Naive thymus-derived CD8-positive, alpha-beta T cell (primary cell): ENCODE measurements around the gene HYDIN. TPM values are rescaled to one million over a fixed set of nuclear protein-coding genes. Genes with fewer than 3 reads are reported as not detected.
"Not testable (repeated sequence)": the region's sequence is repeated elsewhere in the genome, so short reads cannot be mapped to it uniquely, and the experiment has no call there.

Source experiments
- ATAC-seq, 2 donors: fragments of 150-1000 bp; cut with Tn5 transposase in 1 of 2; sonication (Bioruptor Pico), chemical (Tn5 transposase) in 1 of 2; 1 replicate in 1 of 2; 2 replicates in 1 of 2; pipeline ENCODE4 v1.10.0; 2021; ENCODE audit warnings: mild to moderate bottlenecking in 2 of 2, moderate library complexity in 2 of 2
- POLR2A ChIA-PET: fragments of 350-600 bp; sonication (Branson Sonifier 250); formaldehyde crosslinking; loops from one replicate; lab custom pipeline; 2021; ENCODE audit warnings: antibody characterized with exemption; lab: Charles Lee
- DNase-seq, 10 donors: peaks; one replicate each; pipeline versions ENCODE4 v3.0.0 to v3.0.0-alpha.2; 2020 to 2022
- H3K27ac Mint-ChIP-seq, 10 donors: one replicate each; pipeline ENCODE4 v1.8.0; 2020 to 2022; ENCODE audit warnings: mild to moderate bottlenecking in 10 of 10, mixed read lengths in 10 of 10, moderate library complexity in 4 of 10, inconsistent platforms in 1 of 10
- H3K27me3 Mint-ChIP-seq, 5 donors: one replicate each; pipeline ENCODE4 v1.8.0; 2021 to 2022; ENCODE audit warnings: mixed read lengths in 5 of 5
- H3K36me3 Mint-ChIP-seq, 3 donors: one replicate each; pipeline ENCODE4 v1.8.0; 2020 to 2022; ENCODE audit warnings: mixed read lengths in 3 of 3, mild to moderate bottlenecking in 2 of 3, inconsistent platforms in 1 of 3
- H3K4me1 Mint-ChIP-seq, 4 donors: one replicate each; pipeline ENCODE4 v1.8.0; 2021 to 2022; ENCODE audit warnings: mixed read lengths in 4 of 4
- H3K4me3 Mint-ChIP-seq, 10 donors: one replicate each; pipeline ENCODE4 v1.8.0; 2020 to 2022; ENCODE audit warnings: mild to moderate bottlenecking in 10 of 10, mixed read lengths in 10 of 10, moderate library complexity in 6 of 10, inconsistent platforms in 1 of 10
- H3K9me3 Mint-ChIP-seq, 9 donors: one replicate each; pipeline ENCODE4 v1.8.0; 2020 to 2022; ENCODE audit warnings: mixed read lengths in 9 of 9, mild to moderate bottlenecking in 3 of 9, inconsistent platforms in 1 of 9, moderate library complexity in 1 of 9
- polyA plus RNA-seq, 3 donors: library from polyadenylated mRNA; unstranded; fragments of 300-500 nt; fragmentation: Illumina TruSeq; gene quantifications; one replicate each; pipeline ENCODE4 v1.2.3, GENCODE V29; 2021
- total RNA-seq, 8 experiments: library from RNA in 2 of 8; stranded (reverse) in 2 of 8; gene quantifications; one replicate each; pipeline ENCODE4 v1.2.3 and lab custom pipeline; 2021 to 2026

HYDIN gene
- total and polyA plus RNA-seq, 5 experiments from 2014 or later: not detected

- H3K36me3 Mint-ChIP-seq, H3K4me3 Mint-ChIP-seq, POLR2A ChIA-PET, DNase-seq, H3K9me3 Mint-ChIP-seq, H3K27me3 Mint-ChIP-seq, H3K4me1 Mint-ChIP-seq, H3K27ac Mint-ChIP-seq, ATAC-seq: not testable (repeated sequence)
Observed at GRCh38 chr16:70818088-70818487, 412.4 kb downstream of the HYDIN start.

GRCh38 chr16:70809392-70810060 lies 421.0 kb downstream of the HYDIN start:
- POLR2A ChIA-PET: no interaction called here
- Mint-ChIP-seq H3K4me1 (no peaks in the 10 kb centered on the region), H3K9me3 (peaks cover 0 to 1% (median 0%) of the 10 kb centered on the region in 9 donors), H3K27ac (no peak overlapping the region), H3K36me3 (no peaks in the 10 kb centered on the region), H3K4me3 (no peak overlapping the region), H3K27me3 (peaks cover 9 to 32% (median 19%) of the 10 kb centered on the region in 5 donors)
- ATAC-seq (peak in 1 of 2 donors; percentile 22), DNase-seq (no peak)

GRCh38 chr16:70808371-70808770 lies 422.2 kb downstream of the HYDIN start:
- DNase-seq (no peak), ATAC-seq (no peak)
- no peak overlapping the region for H3K27ac Mint-ChIP-seq
- H3K36me3 Mint-ChIP-seq: no peaks in the 10 kb centered on the region
- POLR2A ChIA-PET: no interaction called here
- peaks cover 0 to 9% (median 4%) of the 10 kb centered on the region in 9 donors for H3K9me3 Mint-ChIP-seq
- no peak overlapping the region for H3K4me3 Mint-ChIP-seq
- H3K4me1 Mint-ChIP-seq: no peaks in the 10 kb centered on the region
- H3K27me3 Mint-ChIP-seq: peaks cover 9 to 32% (median 19%) of the 10 kb centered on the region in 5 donors

- H3K27ac Mint-ChIP-seq: no peak overlapping the region
- ATAC-seq (no peak), DNase-seq (no peak)
- peaks cover 6 to 11% (median 8%) of the 10 kb centered on the region in 4 donors for H3K4me1 Mint-ChIP-seq
- POLR2A ChIA-PET: no interaction called here
- H3K4me3 Mint-ChIP-seq: no peak overlapping the region
- no peaks in the 10 kb centered on the region for H3K36me3 Mint-ChIP-seq
- H3K9me3 Mint-ChIP-seq: peaks cover 0 to 9% (median 5%) of the 10 kb centered on the region in 9 donors
- H3K27me3 Mint-ChIP-seq: peaks cover 9 to 32% (median 19%) of the 10 kb centered on the region in 5 donors
Observed at GRCh38 chr16:70805787-70806186, 424.7 kb downstream of the HYDIN start.

GRCh38 chr16:70805380-70805779 lies 425.1 kb downstream of the HYDIN start:
- H3K27ac Mint-ChIP-seq: no peak overlapping the region
- peaks cover 0 to 9% (median 5%) of the 10 kb centered on the region in 9 donors for H3K9me3 Mint-ChIP-seq
- no peaks in the 10 kb centered on the region for H3K36me3 Mint-ChIP-seq
- H3K4me3 Mint-ChIP-seq: no peak overlapping the region
- POLR2A ChIA-PET: no interaction called here
- ATAC-seq (no peak), DNase-seq (no peak)
- peaks cover 7 to 14% (median 11%) of the 10 kb centered on the region in 4 donors for H3K4me1 Mint-ChIP-seq
- H3K27me3 Mint-ChIP-seq: peaks cover 9 to 28% (median 19%) of the 10 kb centered on the region in 5 donors

- H3K27ac Mint-ChIP-seq: no peak overlapping the region
- H3K27me3 Mint-ChIP-seq: peaks cover 6 to 22% (median 14%) of the 10 kb centered on the region in 5 donors
- POLR2A ChIA-PET: no interaction called here
- ATAC-seq: no peak
- peaks cover 0 to 9% (median 5%) of the 10 kb centered on the region in 9 donors for H3K9me3 Mint-ChIP-seq
- H3K4me1 Mint-ChIP-seq: peaks cover 9 to 20% (median 17%) of the 10 kb centered on the region in 4 donors
- H3K4me3 Mint-ChIP-seq: no peak overlapping the region
- no peaks in the 10 kb centered on the region for H3K36me3 Mint-ChIP-seq
- no peak for DNase-seq
Observed at GRCh38 chr16:70804734-70805169, 425.8 kb downstream of the HYDIN start.

- DNase-seq (no peak), ATAC-seq (no peak)
- POLR2A ChIA-PET: no interaction called here
- Mint-ChIP-seq H3K4me3 (no peak overlapping the region), H3K27ac (no peak overlapping the region), H3K4me1 (peaks cover 12 to 24% (median 21%) of the 10 kb centered on the region in 4 donors), H3K27me3 (peaks cover 6 to 19% (median 11%) of the 10 kb centered on the region in 5 donors), H3K9me3 (peaks cover 0 to 9% (median 5%) of the 10 kb centered on the region in 9 donors), H3K36me3 (no peaks in the 10 kb centered on the region)
Observed at GRCh38 chr16:70804153-70804733, 426.3 kb downstream of the HYDIN start.

GRCh38 chr16:70803319-70803718 lies 427.2 kb downstream of the HYDIN start:
- no peak overlapping the region for H3K4me3 Mint-ChIP-seq
- H3K4me1 Mint-ChIP-seq: peaks cover 18 to 33% (median 28%) of the 10 kb centered on the region in 4 donors
- H3K27ac Mint-ChIP-seq: no peak overlapping the region
- DNase-seq: no peak
- POLR2A ChIA-PET: no interaction called here
- no peak for ATAC-seq
- H3K9me3 Mint-ChIP-seq: peaks cover 0 to 9% (median 5%) of the 10 kb centered on the region in 9 donors
- peaks cover 4 to 19% (median 8%) of the 10 kb centered on the region in 5 donors for H3K27me3 Mint-ChIP-seq
- H3K36me3 Mint-ChIP-seq: peaks cover 0 to under 1% (median 0%) of the 10 kb centered on the region in 3 donors

- peak overlapping the region in 9 of 10 donors; percentile 87 to 98 (median 94) for H3K27ac Mint-ChIP-seq
- POLR2A ChIA-PET: interaction anchor here (0.5 to 1.7 kb wide), 3 partner anchors 31 to 424 kb away, joined by 3 to 6 read pairs (median 4); no protein-coding TSS in a partner anchor
- DNase-seq: no peak
- peaks cover 18 to 46% (median 34%) of the 10 kb centered on the region in 4 donors for H3K4me1 Mint-ChIP-seq
- H3K36me3 Mint-ChIP-seq: peaks cover 0 to 10% (median 0%) of the 10 kb centered on the region in 3 donors
- ATAC-seq: no peak
- peaks cover 0 to 4% (median under 1%) of the 10 kb centered on the region in 5 donors for H3K27me3 Mint-ChIP-seq
- H3K4me3 Mint-ChIP-seq: peak overlapping the region; percentile 85 to 98 (median 95)
- H3K9me3 Mint-ChIP-seq: peaks cover 0 to 9% (median 5%) of the 10 kb centered on the region in 9 donors
Observed at GRCh38 chr16:70801611-70802010, 428.9 kb downstream of the HYDIN start.

- Mint-ChIP-seq H3K27me3 (no peaks in the 10 kb centered on the region), H3K4me3 (peak within 1 kb of the TSS; percentile 85 to 98 (median 95)), H3K9me3 (peaks cover 0 to 9% (median 5%) of the 10 kb centered on the region in 9 donors), H3K4me1 (peaks cover 18 to 53% (median 35%) of the 10 kb centered on the region in 4 donors), H3K27ac (peak within 1 kb of the TSS; percentile 82 to 98 (median 94)), H3K36me3 (peaks cover 0 to 10% (median 0%) of the 10 kb centered on the region in 3 donors)
- POLR2A ChIA-PET: interaction anchor here (0.5 to 1.7 kb wide), 3 partner anchors 30 to 423 kb away, joined by 3 to 6 read pairs (median 4); no protein-coding TSS in a partner anchor
- DNase-seq (peak; percentile 96 to 99 (median 98)), ATAC-seq (peak; percentile 96)
Observed at GRCh38 chr16:70800781-70801480, 429.6 kb downstream of the HYDIN start, which contains the start of gene VAC14. Gene VAC14, minus strand, starts transcription at chr16:70801158. Its CDS starts 258 bp downstream, at chr16:70800900.

GRCh38 chr16:70800311-70800710 lies 430.2 kb downstream of the HYDIN start:
- no peaks in the 10 kb centered on the region for H3K27me3 Mint-ChIP-seq

GRCh38 chr16:70796301-70796700 lies 434.2 kb downstream of the HYDIN start:
- H3K4me3 Mint-ChIP-seq: no peak overlapping the region
- POLR2A ChIA-PET: no interaction called here
- H3K36me3 Mint-ChIP-seq: peaks cover 0 to 10% (median 0%) of the 10 kb centered on the region in 3 donors
- no peak overlapping the region for H3K27ac Mint-ChIP-seq
- H3K27me3 Mint-ChIP-seq: no peaks in the 10 kb centered on the region
- DNase-seq (no peak), ATAC-seq (no peak)
- peaks cover 20 to 75% (median 50%) of the 10 kb centered on the region in 4 donors for H3K4me1 Mint-ChIP-seq
- no peaks in the 10 kb centered on the region for H3K9me3 Mint-ChIP-seq

More at GRCh38 chr16:70800311-70800710, 430.2 kb downstream of the HYDIN start:
- peaks cover 0 to 10% (median 0%) of the 10 kb centered on the region in 3 donors for H3K36me3 Mint-ChIP-seq
- peak overlapping the region; percentile 82 to 98 (median 91) for H3K27ac Mint-ChIP-seq
- peak in 1 of 10 donors; percentile 8 for DNase-seq
- H3K4me1 Mint-ChIP-seq: peaks cover 18 to 59% (median 36%) of the 10 kb centered on the region in 4 donors
- peaks cover 0 to 9% (median 5%) of the 10 kb centered on the region in 9 donors for H3K9me3 Mint-ChIP-seq
- POLR2A ChIA-PET: interaction anchor here (1.7 kb wide), 1 partner anchor 29 kb away, joined by 6 read pairs; no protein-coding TSS in a partner anchor
- H3K4me3 Mint-ChIP-seq: peak overlapping the region; percentile 85 to 98 (median 95)
- ATAC-seq: no peak
